HepG2 (cell line): Measurements from ENCODE around the gene PIAS1. TPM values are rescaled to one million over a fixed set of nuclear protein-coding genes. Genes with fewer than 3 reads are reported as not detected.
A peak's percentile ranks its signal among the peaks of the same experiment; 100 is the strongest.

ENCODE experiments used
- AGO1 ChIP-seq: fragments of 200-400 bp; formaldehyde crosslinking; IDR thresholded peaks from 2 replicates; pipeline ENCODE4 v1.6.1; 2017; ENCODE audit warnings: mild to moderate bottlenecking, low read depth, low read length, moderate library complexity; ENCODE audit not compliant: poor library complexity, severe bottlenecking
- FOXC1 ChIP-seq: sonication (generic); formaldehyde crosslinking; IDR thresholded peaks from 2 replicates; pipeline ENCODE4 v1.8.0; 2022; ENCODE audit warnings: mild to moderate bottlenecking, missing genetic modification reagents, borderline replicate concordance
- HES4 ChIP-seq: sonication (generic); formaldehyde crosslinking; IDR thresholded peaks from 2 replicates; pipeline ENCODE4 v1.9.0; 2021; ENCODE audit warnings: mild to moderate bottlenecking, missing genetic modification reagents, borderline replicate concordance
- WIZ ChIP-seq: sonication (generic); formaldehyde crosslinking; IDR thresholded peaks from 2 replicates; pipeline ENCODE4 v1.5.1; 2020; ENCODE audit warnings: mild to moderate bottlenecking, missing genetic modification reagents
- YEATS4 ChIP-seq: sonication (generic); formaldehyde crosslinking; IDR thresholded peaks from 2 replicates; pipeline ENCODE4 v1.4.0; 2020; ENCODE audit warnings: missing genetic modification reagents, borderline replicate concordance
- ZNF274 ChIP-seq: sonication (generic); formaldehyde crosslinking; IDR thresholded peaks from 2 replicates; pipeline ENCODE4 v1.5.1; 2020; ENCODE audit warnings: mild to moderate bottlenecking, missing genetic modification reagents
- ZNF441 ChIP-seq: sonication (generic); formaldehyde crosslinking; IDR thresholded peaks from 2 replicates; pipeline ENCODE4 v1.7.0; 2021; ENCODE audit warnings: missing genetic modification reagents, borderline replicate concordance
- ZNF460 ChIP-seq: sonication (generic); formaldehyde crosslinking; IDR thresholded peaks from 2 replicates; pipeline ENCODE4 v1.5.1; 2020; ENCODE audit warnings: missing genetic modification reagents, mild to moderate bottlenecking, borderline replicate concordance
- polyA plus RNA-seq, 8 experiments: library from polyadenylated mRNA; depleted of rRNA in 3 of 8; stranded (reverse) in 7 of 8; unstranded in 1 of 8; fragments of >200 nt; fragmentation: Illumina TruSeq in 4 of 8; extraction: Trizol in 4 of 8; gene quantifications; 2 replicates each; pipeline versions ENCODE4 v1.2.1 to v1.2.3, GENCODE V29; 2011 to 2016; ENCODE audit warnings: low read depth in 4 of 8, missing spikeins in 1 of 8, mixed read lengths in 1 of 8; ENCODE audit not compliant: insufficient read depth in 1 of 8
- total RNA-seq, 5 experiments: library from RNA; depleted of rRNA; stranded (reverse); fragments of >200 nt; fragmentation: Illumina TruSeq; extraction: Trizol; gene quantifications; 2 replicates each; pipeline ENCODE4 v1.2.3, GENCODE V29; 2016; ENCODE audit warnings: low read depth in 1 of 5
- TF ChIP-seq, protein P1 (sequence below): sonication (generic); formaldehyde crosslinking; IDR thresholded peaks from 2 replicates; pipeline ENCODE4 v1.8.0; 2022; ENCODE audit warnings: missing genetic modification reagents, mild to moderate bottlenecking, borderline replicate concordance
- TF ChIP-seq, protein P2 (sequence below): sonication (generic); formaldehyde crosslinking; IDR thresholded peaks from 2 replicates; pipeline ENCODE4 v1.9.0; 2022; ENCODE audit warnings: missing genetic modification reagents, mild to moderate bottlenecking, borderline replicate concordance
- TF ChIP-seq, protein P3 (sequence below): sonication (generic); formaldehyde crosslinking; IDR thresholded peaks from 2 replicates; pipeline ENCODE4 v1.5.1; 2020; ENCODE audit warnings: missing genetic modification reagents, mild to moderate bottlenecking, borderline replicate concordance
- TF ChIP-seq, protein P4 (sequence below): sonication (generic); formaldehyde crosslinking; IDR thresholded peaks from 2 replicates; pipeline ENCODE4 v1.4.0; 2020; ENCODE audit warnings: mild to moderate bottlenecking, missing genetic modification reagents

The PIAS1 gene
- total and polyA plus RNA-seq, 2 of the 13 experiments (the other 11 are each of a cell fraction or from before 2014, with no cell fraction given), result 20.7 to 33.7 TPM

DNA sequence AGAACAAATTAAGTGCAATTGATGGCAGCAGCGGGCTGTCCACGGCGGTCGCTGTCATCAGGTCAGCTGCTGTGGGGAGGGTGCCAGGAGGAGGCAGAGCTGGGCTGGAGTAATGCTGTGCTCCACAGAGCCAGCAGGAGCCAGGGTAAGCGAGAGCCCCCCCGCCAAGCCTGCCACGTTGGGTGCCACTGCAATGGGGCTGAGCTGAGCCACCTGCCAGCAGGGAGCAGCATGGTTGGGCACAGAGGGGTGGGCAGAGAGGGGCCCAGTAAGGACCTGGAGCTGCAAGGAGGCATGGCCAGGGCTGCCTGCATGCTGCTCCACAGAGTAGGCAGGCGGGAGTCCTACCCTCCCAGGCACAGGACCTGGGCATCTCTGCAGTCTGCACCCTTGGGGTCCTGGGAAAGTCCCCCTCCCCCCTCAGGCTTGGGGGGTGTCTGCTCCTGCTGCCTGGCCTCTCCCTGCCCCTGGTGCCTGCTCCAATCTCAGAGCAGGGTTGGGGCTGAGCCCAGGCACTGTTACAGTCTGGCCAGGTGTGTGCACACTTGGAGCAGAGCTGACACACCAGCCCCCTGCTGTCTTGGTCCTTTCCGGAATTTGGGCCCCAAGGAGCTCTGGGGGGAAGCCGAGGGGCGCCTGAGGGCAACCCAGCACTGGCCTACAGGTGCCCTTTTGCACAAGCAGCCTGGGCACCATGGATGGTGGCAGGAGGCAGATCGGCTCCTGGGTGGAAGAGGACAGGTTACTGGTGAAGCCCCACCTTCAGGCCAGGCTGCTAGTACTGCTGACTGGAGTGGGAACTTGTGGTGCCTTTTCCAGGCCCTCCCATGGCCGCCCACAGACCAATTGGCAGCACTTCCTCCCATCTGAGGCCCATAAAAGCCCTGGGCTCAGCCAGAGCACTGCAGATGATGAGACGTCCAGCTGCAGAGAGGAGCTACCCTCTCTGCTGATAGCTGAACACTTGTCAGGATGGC, 8.5 kb upstream of the PIAS1 start (continued):
- TF ChIP-seq, protein P1, sequence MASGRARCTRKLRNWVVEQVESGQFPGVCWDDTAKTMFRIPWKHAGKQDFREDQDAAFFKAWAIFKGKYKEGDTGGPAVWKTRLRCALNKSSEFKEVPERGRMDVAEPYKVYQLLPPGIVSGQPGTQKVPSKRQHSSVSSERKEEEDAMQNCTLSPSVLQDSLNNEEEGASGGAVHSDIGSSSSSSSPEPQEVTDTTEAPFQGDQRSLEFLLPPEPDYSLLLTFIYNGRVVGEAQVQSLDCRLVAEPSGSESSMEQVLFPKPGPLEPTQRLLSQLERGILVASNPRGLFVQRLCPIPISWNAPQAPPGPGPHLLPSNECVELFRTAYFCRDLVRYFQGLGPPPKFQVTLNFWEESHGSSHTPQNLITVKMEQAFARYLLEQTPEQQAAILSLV (CRISPR knock-in tag), result 0 out of 2 replicates have a peak, but pooled peaks have one; percentile 49
- no peak for TF ChIP-seq AGO1
- 0 out of 2 replicates have a peak, but pooled peaks have one; percentile 44 for TF ChIP-seq WIZ (CRISPR knock-in tag)
- TF ChIP-seq FOXC1 (CRISPR knock-in tag), result no peak
- peak; percentile 29; the same call in 1 of the 2 replicates for TF ChIP-seq YEATS4 (CRISPR knock-in tag)
- TF ChIP-seq, protein P2, sequence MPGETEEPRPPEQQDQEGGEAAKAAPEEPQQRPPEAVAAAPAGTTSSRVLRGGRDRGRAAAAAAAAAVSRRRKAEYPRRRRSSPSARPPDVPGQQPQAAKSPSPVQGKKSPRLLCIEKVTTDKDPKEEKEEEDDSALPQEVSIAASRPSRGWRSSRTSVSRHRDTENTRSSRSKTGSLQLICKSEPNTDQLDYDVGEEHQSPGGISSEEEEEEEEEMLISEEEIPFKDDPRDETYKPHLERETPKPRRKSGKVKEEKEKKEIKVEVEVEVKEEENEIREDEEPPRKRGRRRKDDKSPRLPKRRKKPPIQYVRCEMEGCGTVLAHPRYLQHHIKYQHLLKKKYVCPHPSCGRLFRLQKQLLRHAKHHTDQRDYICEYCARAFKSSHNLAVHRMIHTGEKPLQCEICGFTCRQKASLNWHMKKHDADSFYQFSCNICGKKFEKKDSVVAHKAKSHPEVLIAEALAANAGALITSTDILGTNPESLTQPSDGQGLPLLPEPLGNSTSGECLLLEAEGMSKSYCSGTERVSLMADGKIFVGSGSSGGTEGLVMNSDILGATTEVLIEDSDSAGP (CRISPR knock-in tag), result peak; percentile 65; the same call in 1 of the 2 replicates
- TF ChIP-seq ZNF441, result no peak
- TF ChIP-seq, protein P3, sequence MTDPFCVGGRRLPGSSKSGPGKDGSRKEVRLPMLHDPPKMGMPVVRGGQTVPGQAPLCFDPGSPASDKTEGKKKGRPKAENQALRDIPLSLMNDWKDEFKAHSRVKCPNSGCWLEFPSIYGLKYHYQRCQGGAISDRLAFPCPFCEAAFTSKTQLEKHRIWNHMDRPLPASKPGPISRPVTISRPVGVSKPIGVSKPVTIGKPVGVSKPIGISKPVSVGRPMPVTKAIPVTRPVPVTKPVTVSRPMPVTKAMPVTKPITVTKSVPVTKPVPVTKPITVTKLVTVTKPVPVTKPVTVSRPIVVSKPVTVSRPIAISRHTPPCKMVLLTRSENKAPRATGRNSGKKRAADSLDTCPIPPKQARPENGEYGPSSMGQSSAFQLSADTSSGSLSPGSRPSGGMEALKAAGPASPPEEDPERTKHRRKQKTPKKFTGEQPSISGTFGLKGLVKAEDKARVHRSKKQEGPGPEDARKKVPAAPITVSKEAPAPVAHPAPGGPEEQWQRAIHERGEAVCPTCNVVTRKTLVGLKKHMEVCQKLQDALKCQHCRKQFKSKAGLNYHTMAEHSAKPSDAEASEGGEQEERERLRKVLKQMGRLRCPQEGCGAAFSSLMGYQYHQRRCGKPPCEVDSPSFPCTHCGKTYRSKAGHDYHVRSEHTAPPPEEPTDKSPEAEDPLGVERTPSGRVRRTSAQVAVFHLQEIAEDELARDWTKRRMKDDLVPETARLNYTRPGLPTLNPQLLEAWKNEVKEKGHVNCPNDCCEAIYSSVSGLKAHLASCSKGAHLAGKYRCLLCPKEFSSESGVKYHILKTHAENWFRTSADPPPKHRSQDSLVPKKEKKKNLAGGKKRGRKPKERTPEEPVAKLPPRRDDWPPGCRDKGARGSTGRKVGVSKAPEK (CRISPR knock-in tag), result peak; percentile 38; the same call in 1 of the 2 replicates
- TF ChIP-seq, protein P4, sequence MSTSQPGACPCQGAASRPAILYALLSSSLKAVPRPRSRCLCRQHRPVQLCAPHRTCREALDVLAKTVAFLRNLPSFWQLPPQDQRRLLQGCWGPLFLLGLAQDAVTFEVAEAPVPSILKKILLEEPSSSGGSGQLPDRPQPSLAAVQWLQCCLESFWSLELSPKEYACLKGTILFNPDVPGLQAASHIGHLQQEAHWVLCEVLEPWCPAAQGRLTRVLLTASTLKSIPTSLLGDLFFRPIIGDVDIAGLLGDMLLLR (CRISPR knock-in tag), result no peak
- TF ChIP-seq ZNF274 (CRISPR knock-in tag), result 0 out of 2 replicates have a peak, but pooled peaks have one; percentile 39
- TF ChIP-seq HES4 (CRISPR knock-in tag), result no peak
- no peak for TF ChIP-seq ZNF460 (CRISPR knock-in tag)
